Panc1 (cell line): ENCODE measurements around the gene PLXND1. TPM values are rescaled to one million over a fixed set of nuclear protein-coding genes. Genes with fewer than 3 reads are reported as not detected.

Experiments used
- ATAC-seq: fragments of 200-7000 bp; cut with Tn5 transposase; 2 replicates; pipeline ENCODE4 v1.9.1; 2020; ENCODE audit warnings: mild to moderate bottlenecking, moderate library complexity
- BruUV-seq: library from RNA; stranded (reverse); fragments of 400-500 nt; replicated peaks from 2 replicates; lab custom pipeline; 2021; lab: Mats Ljungman, UMichigan
- CTCF ChIA-PET: fragments of 300-600 bp; sonication (Branson Sonifier 250); formaldehyde crosslinking; loops from one replicate; lab custom pipeline; 2022; ENCODE audit warnings: antibody characterized with exemption; lab: Charles Lee
- POLR2A ChIA-PET: fragments of 300-600 bp; sonication (Branson Sonifier 250); formaldehyde crosslinking; loops from one replicate; lab custom pipeline; 2022; ENCODE audit warnings: antibody characterized with exemption; lab: Charles Lee
- DNase-seq: peaks from one replicate; pipeline ENCODE4 v3.0.0-alpha.2; 2010; ENCODE audit warnings: low read depth, low spot score
- H3K27ac ChIP-seq: 2 replicates; pipeline ENCODE4 v1.5.1; 2011; ENCODE audit warnings: mild to moderate bottlenecking, low read length, inconsistent platforms
- H3K27me3 ChIP-seq: fragments of 200-500 bp; sonication (Bioruptor generic); 2 replicates; pipeline ENCODE4 v1.6.0; 2014; ENCODE audit warnings: low read length, inconsistent platforms; ENCODE audit not compliant: control insufficient read depth, insufficient read depth
- H3K36me3 ChIP-seq: fragments of 200-500 bp; sonication (Bioruptor generic); 2 replicates; pipeline ENCODE4 v1.5.1; 2014; ENCODE audit warnings: inconsistent platforms, mild to moderate bottlenecking, low read length, moderate library complexity; ENCODE audit not compliant: control insufficient read depth, insufficient read depth
- H3K4me1 ChIP-seq: 2 replicates; pipeline ENCODE4 v1.5.1; 2011; ENCODE audit warnings: inconsistent platforms, mild to moderate bottlenecking, low read length, moderate library complexity; ENCODE audit not compliant: control insufficient read depth, insufficient read depth
- H3K4me3 ChIP-seq, 2 experiments: 2 replicates each; pipeline ENCODE4 v1.5.1; 2011 to 2012; ENCODE audit warnings: low read depth in 2 of 2, low read length in 2 of 2, mild to moderate bottlenecking in 2 of 2, inconsistent platforms in 1 of 2, moderate library complexity in 1 of 2
- H3K9me3 ChIP-seq: fragments of 200-500 bp; sonication (Bioruptor generic); 2 replicates; pipeline ENCODE4 v1.5.1; 2014; ENCODE audit warnings: low read depth, mild to moderate bottlenecking, inconsistent platforms, low read length, moderate library complexity; ENCODE audit not compliant: control insufficient read depth, insufficient read depth
- CTCF ChIP-seq: fragments of 450-650 bp; IDR thresholded peaks from 2 replicates; pipeline ENCODE4 v1.5.1; 2017; ENCODE audit warnings: mild to moderate bottlenecking
- POLR2AphosphoS5 ChIP-seq: IDR thresholded peaks from 2 replicates; pipeline ENCODE4 v1.6.1; 2012; ENCODE audit warnings: mild to moderate bottlenecking, low read depth, low read length, moderate library complexity
- REST ChIP-seq, 2 experiments: IDR thresholded peaks; 2 replicates each; pipeline ENCODE4 v1.6.1; 2011 to 2012; ENCODE audit warnings: low read depth in 2 of 2, control low read depth in 1 of 2, low read length in 1 of 2, mild to moderate bottlenecking in 1 of 2, moderate library complexity in 1 of 2; ENCODE audit not compliant: insufficient read depth in 1 of 2
- SIN3A ChIP-seq: IDR thresholded peaks from 2 replicates; pipeline ENCODE4 v1.6.1; 2012; ENCODE audit warnings: low read depth, mild to moderate bottlenecking, low read length, moderate library complexity, borderline replicate concordance; ENCODE audit not compliant: insufficient read depth
- TCF7L2 ChIP-seq: IDR thresholded peaks from 2 replicates; pipeline ENCODE4 v1.6.1; 2011; ENCODE audit warnings: mild to moderate bottlenecking, low read depth, low read length, inconsistent platforms
- in situ Hi-C: cut with HindIII; loops from 2 replicates; pipeline ENCODE4 v1.10.0; 2016; ENCODE audit warnings: low sequenced_read_pairs, low pct_unique_long_range_greater_than_20kb
- intact Hi-C: fragments of 100-400 bp; cut with micrococcal nuclease; formaldehyde crosslinking; loops from one replicate; pipeline ENCODE4 v1.10.0; 2022; ENCODE audit not compliant: unreplicated experiment
- total RNA-seq: library from RNA; stranded (reverse); gene quantifications from one replicate; pipeline ENCODE4 v1.2.1, GENCODE V29; 2021; ENCODE audit not compliant: unreplicated experiment

Gene PLXND1
- total RNA-seq, 1 experiment from 2014 or later = 248 TPM

GRCh38 chr3:129557548-129557894 lies 49.0 kb downstream of the PLXND1 start:
- peaks cover 20% of the 10 kb centered on the region for H3K4me1 ChIP-seq
- H3K27me3 ChIP-seq = no peaks in the 10 kb centered on the region
- intact Hi-C loops (loop anchor here (5.0 kb wide), 1 partner anchor 65 kb away; no protein-coding TSS in a partner anchor), in situ Hi-C loops (no loop called here)
- H3K9me3 ChIP-seq = no peaks in the 10 kb centered on the region
- BruUV-seq = no TSS peak
- DNase-seq (no peak), ATAC-seq (no peak)
- no peak overlapping the region for H3K4me3 ChIP-seq
- H3K36me3 ChIP-seq = peaks cover 7% of the 10 kb centered on the region
- TF ChIP-seq CTCF = no peak
- TF ChIP-seq POLR2AphosphoS5 = no peak
- no peak overlapping the region for H3K27ac ChIP-seq
- POLR2A ChIA-PET = no interaction called here
- CTCF ChIA-PET = interaction anchor here (0.6 kb wide), 1 partner anchor 49 kb away, joined by 3 read pairs; no protein-coding TSS in a partner anchor

- Histone ChIP-seq H3K4me1 (peaks cover 20% of the 10 kb centered on the region), H3K27ac (no peak overlapping the region), H3K36me3 (peaks cover 7% of the 10 kb centered on the region), H3K4me3 (no peak overlapping the region), H3K27me3 (no peaks in the 10 kb centered on the region), H3K9me3 (no peaks in the 10 kb centered on the region)
- in situ Hi-C loops (no loop called here), intact Hi-C loops (loop anchor here (5.0 kb wide), 1 partner anchor 65 kb away; no protein-coding TSS in a partner anchor)
- POLR2A ChIA-PET = no interaction called here
- CTCF ChIA-PET = interaction anchor here (0.6 to 0.7 kb wide), 2 partner anchors 48 to 57 kb away, joined by 3 read pairs; no protein-coding TSS in a partner anchor
- TF ChIP-seq CTCF = no peak
- no peak for TF ChIP-seq REST (IDR thresholded peaks at IDR 0.05; ENCODE audit: insufficient read depth in 1 of 2, low read depth in 2 of 2, low read length in 1 of 2)
- no peak for TF ChIP-seq POLR2AphosphoS5
- TF ChIP-seq TCF7L2 = no peak
- TF ChIP-seq SIN3A = no peak
- no peak for DNase-seq
- no TSS peak for BruUV-seq
- no peak for ATAC-seq
Observed at GRCh38 chr3:129556890-129557547, 49.5 kb downstream of the PLXND1 start.
